ENCODE data around the gene DIDO1. TPM values are rescaled to one million over a fixed set of nuclear protein-coding genes. Genes with fewer than 3 reads are reported as not detected.

Gene DIDO1
- total and polyA plus RNA-seq, 2 of the 4 experiments (the other 2 are of a cell fraction) = 21.8 to 28.1 TPM

DNA sequence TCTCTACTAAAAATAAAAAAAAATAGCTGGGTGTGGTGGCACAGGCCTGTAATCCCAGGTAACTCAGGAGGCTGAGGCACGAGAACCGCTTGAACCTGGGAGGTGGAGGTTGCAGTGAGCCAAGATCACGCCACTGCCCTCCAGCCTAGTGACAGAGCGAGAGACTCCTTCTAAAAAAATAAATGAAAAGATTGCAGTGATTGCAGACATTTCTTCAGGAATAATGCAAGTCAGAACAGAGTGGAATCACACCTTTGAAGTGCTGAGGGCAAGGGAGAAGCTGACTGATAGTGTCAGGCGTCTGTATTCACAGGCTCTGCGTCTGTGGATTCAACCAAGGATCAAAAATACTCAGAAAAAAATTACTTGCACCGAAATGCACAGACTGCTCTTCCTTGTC is 62.1 kb downstream of the DIDO1 start:
- dilution Hi-C loops (cut with HindIII; ENCODE audit: low sequenced_read_pairs, unreplicated experiment) = no loop called here
- DNase-seq = no peak
- WGBS, 2 experiments (ENCODE audit: extremely low coverage in 2 of 2, insufficient read length in 1 of 2) = no CpG with 5 or more reads among the region's 7 CpGs

More for the DNA sequence above, 62.1 kb downstream of the DIDO1 start:
- H3K79me1 ChIP-seq (ENCODE audit: low read depth in 1 of 2, low read length in 2 of 2) = peaks cover 5 to 13% of the 10 kb centered on the region in 2 experiments; a peak in 3 of 4 replicates
- no TSS peak for BruUV-seq (replicated peaks)
- H3K4me3 ChIP-seq (ENCODE audit: insufficient read depth, low read depth, low read length) = no peak overlapping the region
- H3K14ac ChIP-seq (replicated peaks; ENCODE audit: low read depth, low read length) = no peak overlapping the region
- no peak overlapping the region for H2AK5ac ChIP-seq (ENCODE audit: low read depth, low read length)
- no peak overlapping the region for H3K56ac ChIP-seq (ENCODE audit: extremely low read depth, insufficient read depth, low read length)
- H4K20me1 ChIP-seq (ENCODE audit: insufficient read depth, low read length) = peaks cover 1% of the 10 kb centered on the region
- intact Hi-C loops (cut with micrococcal nuclease) (loop anchor here (5.0 kb wide), 1 partner anchor 53 kb away; no protein-coding TSS in a partner anchor), in situ Hi-C loops (cut with MboI; ENCODE audit: low sequenced_read_pairs) (no loop called here)
- H3K4me1 ChIP-seq (ENCODE audit: control insufficient read depth, insufficient read depth, low read length) = 0 out of 2 replicates have a peak, but pooled peaks cover 3% of the 10 kb centered on the region
- no peaks in the 10 kb centered on the region for H3K36me3 ChIP-seq (ENCODE audit: control insufficient read depth, insufficient read depth, low read length)
- POLR2A ChIA-PET (ENCODE audit: unreplicated experiment) = no interaction called here
- H3K23ac ChIP-seq (ENCODE audit: low read depth, low read length) = no peak overlapping the region
- no peak overlapping the region for H3K27ac ChIP-seq (ENCODE audit: insufficient read depth, low read length)
- H3K9ac ChIP-seq (ENCODE audit: low read depth, low read length) = no peak overlapping the region
- H2AFZ ChIP-seq (replicated peaks; ENCODE audit: low read length, poor library complexity) = no peak overlapping the region
- H3K18ac ChIP-seq (ENCODE audit: low read depth, low read length) = no peak overlapping the region
- no peak overlapping the region for H4K91ac ChIP-seq (ENCODE audit: insufficient read depth, low read depth, low read length)
- no peak overlapping the region for H4K5ac ChIP-seq (ENCODE audit: low read depth, low read length)
- no peak overlapping the region for H2AK9ac ChIP-seq (replicated peaks; ENCODE audit: low read depth, low read length, poor library complexity)
- no peak overlapping the region for H2BK20ac ChIP-seq (ENCODE audit: low read depth, low read length)
- no peaks in the 10 kb centered on the region for H3K9me1 ChIP-seq (ENCODE audit: insufficient read depth, low read length)
- no peak overlapping the region for H2BK15ac ChIP-seq (ENCODE audit: low read depth, low read length)
- no peak overlapping the region for H4K8ac ChIP-seq (ENCODE audit: low read depth in 2 of 2, low read length in 2 of 2)
- H3K9me3 ChIP-seq (ENCODE audit: control insufficient read depth, insufficient read depth, low read length) = no peaks in the 10 kb centered on the region
- no peak overlapping the region for H3K4me2 ChIP-seq (ENCODE audit: low read depth, low read length)
- H2BK120ac ChIP-seq (ENCODE audit: low read depth, low read length) = no peak overlapping the region
- CTCF ChIA-PET = no interaction called here
- no peak overlapping the region for H3K4ac ChIP-seq (ENCODE audit: low read depth, low read length)
- TF ChIP-seq RAD21 (IDR thresholded peaks at IDR 0.05; ENCODE audit: low read length) (no peak), POLR2A (IDR thresholded peaks at IDR 0.05; ENCODE audit: low read depth, low read length) (no peak), MAZ (IDR thresholded peaks at IDR 0.05; ENCODE audit: borderline replicate concordance, low read depth, low read length) (no peak), BHLHE40 (IDR thresholded peaks at IDR 0.05; ENCODE audit: low read depth, low read length) (no peak), SMC3 (IDR thresholded peaks at IDR 0.05; ENCODE audit: low read depth, low read length) (no peak)
- no peak overlapping the region for H2BK5ac ChIP-seq (ENCODE audit: low read depth, low read length, poor library complexity, severe bottlenecking)
- ATAC-seq (ENCODE audit: low read depth) = no peak
- H3K27me3 ChIP-seq (ENCODE audit: control insufficient read depth, insufficient read depth, low read length) = no peaks in the 10 kb centered on the region; the same call in 1 of the 2 replicates

Measured in IMR-90 (cell line).